HEK293T (cell line): ENCODE data around the gene ASB18.
A peak's percentile ranks its signal among the peaks of the same experiment; 100 is the strongest.

Experiments used
- CTCF ChIA-PET: fragments of 350-600 bp; formaldehyde crosslinking; extraction: SDS; loops from one replicate; lab custom pipeline; 2021; ENCODE audit warnings: antibody characterized with exemption, inconsistent platforms; lab: Yijun Ruan, JAX
- POLR2A ChIA-PET: fragments of 350-600 bp; formaldehyde crosslinking; extraction: SDS; loops from one replicate; lab custom pipeline; 2020; ENCODE audit warnings: antibody characterized with exemption, inconsistent platforms; lab: Yijun Ruan, JAX
- DNase-seq: peaks from one replicate; pipeline ENCODE4 v3.0.0; 2012; ENCODE audit warnings: mixed read lengths; ENCODE audit errors: extremely low spot score
- ARNT ChIP-seq: fragments of 450-650 bp; IDR thresholded peaks from 2 replicates; pipeline ENCODE4 v1.6.1; 2017; ENCODE audit warnings: mild to moderate bottlenecking
- BHLHE40 ChIP-seq: fragments of 450-650 bp; IDR thresholded peaks from 2 replicates; pipeline ENCODE4 v1.6.1; 2016; ENCODE audit warnings: mild to moderate bottlenecking, moderate library complexity, borderline replicate concordance
- CTBP1 ChIP-seq: fragments of 450-650 bp; IDR thresholded peaks from 2 replicates; pipeline ENCODE4 v1.6.1; 2016; ENCODE audit warnings: borderline replicate concordance
- ELF4 ChIP-seq: fragments of 450-650 bp; IDR thresholded peaks from 2 replicates; pipeline ENCODE4 v1.6.1; 2017; ENCODE audit warnings: antibody characterized with exemption
- FOXA1 ChIP-seq: fragments of 450-650 bp; IDR thresholded peaks from 2 replicates; pipeline ENCODE4 v1.6.1; 2016; ENCODE audit warnings: mild to moderate bottlenecking
- FOXK2 ChIP-seq: fragments of 450-650 bp; IDR thresholded peaks from 2 replicates; pipeline ENCODE4 v1.6.1; 2016; ENCODE audit warnings: mild to moderate bottlenecking
- FOXM1 ChIP-seq: fragments of 450-650 bp; IDR thresholded peaks from 2 replicates; pipeline ENCODE4 v1.6.1; 2017; ENCODE audit warnings: mild to moderate bottlenecking, borderline replicate concordance
- HDGF ChIP-seq: fragments of 450-650 bp; IDR thresholded peaks from 2 replicates; pipeline ENCODE4 v1.6.1; 2017; ENCODE audit warnings: antibody characterized with exemption, borderline replicate concordance
- L3MBTL2 ChIP-seq: fragments of 450-650 bp; conservative IDR thresholded peaks from 2 replicates; pipeline ENCODE4 v1.6.1; 2016; ENCODE audit warnings: mild to moderate bottlenecking
- LEF1 ChIP-seq: fragments of 450-650 bp; IDR thresholded peaks from 2 replicates; pipeline ENCODE4 v1.6.1; 2017; ENCODE audit warnings: mild to moderate bottlenecking, borderline replicate concordance
- NFRKB ChIP-seq: fragments of 450-650 bp; IDR thresholded peaks from 2 replicates; pipeline ENCODE4 v1.6.1; 2016; ENCODE audit warnings: mild to moderate bottlenecking, moderate library complexity
- SP1 ChIP-seq: fragments of 450-650 bp; IDR thresholded peaks from 2 replicates; pipeline ENCODE4 v1.6.1; 2017
- SUZ12 ChIP-seq: fragments of 450-650 bp; IDR thresholded peaks from 2 replicates; pipeline ENCODE4 v1.6.1; 2016; ENCODE audit warnings: mild to moderate bottlenecking
- TARDBP ChIP-seq: fragments of 450-650 bp; IDR thresholded peaks from 2 replicates; pipeline ENCODE4 v1.6.1; 2016
- ZNF384 ChIP-seq: fragments of 450-650 bp; IDR thresholded peaks from 2 replicates; pipeline ENCODE4 v1.6.1; 2016
- TF ChIP-seq, protein P1 (sequence below): fragments of 450-650 bp; IDR thresholded peaks from 2 replicates; pipeline ENCODE4 v1.6.1; 2016

Gene ASB18

DNA sequence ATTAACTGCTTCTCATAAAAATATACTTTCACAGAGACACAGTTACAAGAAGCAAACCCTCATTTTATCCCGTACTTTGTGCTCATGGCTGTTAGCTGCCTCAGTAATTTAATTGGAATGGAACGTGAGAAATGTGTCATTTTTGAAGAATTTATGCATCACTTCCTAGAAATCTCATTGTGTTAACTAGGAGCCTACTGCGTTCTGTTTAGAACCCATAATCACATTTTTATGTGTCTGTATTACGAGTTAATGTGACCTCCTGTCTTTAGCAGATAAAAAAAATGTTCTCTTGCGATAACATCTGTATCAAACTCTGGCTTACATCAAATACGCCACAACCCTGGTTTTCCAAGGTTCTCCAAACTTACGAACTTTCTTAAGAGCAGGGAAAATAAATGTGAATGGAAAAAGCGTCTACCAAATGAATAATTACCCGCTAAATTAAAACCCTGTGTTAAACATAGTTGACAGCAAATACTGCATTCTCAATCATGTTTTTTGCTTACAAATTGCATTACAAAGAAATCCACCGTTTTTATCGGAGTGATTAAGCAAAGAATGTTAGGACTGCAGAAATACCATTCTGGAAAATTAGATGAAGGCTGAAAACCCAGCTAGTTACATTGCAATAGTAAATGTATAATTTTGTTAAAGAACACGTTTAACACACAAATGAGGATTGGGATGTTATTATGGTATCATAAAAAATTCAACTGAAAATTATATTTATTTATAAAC lies 84.0 kb downstream of the ASB18 start:
- ChIA-PET CTCF (interaction anchor here (0.6 to 2.9 kb wide), 8 partner anchors 14 to 414 kb away, joined by 3 to 23 read pairs (median 4); no protein-coding TSS in a partner anchor), POLR2A (no interaction called here)
- TF ChIP-seq ARNT (0 out of 2 replicates have a peak, but pooled peaks have one; percentile 4), SUZ12 (no peak)
- no peak for DNase-seq

DNA sequence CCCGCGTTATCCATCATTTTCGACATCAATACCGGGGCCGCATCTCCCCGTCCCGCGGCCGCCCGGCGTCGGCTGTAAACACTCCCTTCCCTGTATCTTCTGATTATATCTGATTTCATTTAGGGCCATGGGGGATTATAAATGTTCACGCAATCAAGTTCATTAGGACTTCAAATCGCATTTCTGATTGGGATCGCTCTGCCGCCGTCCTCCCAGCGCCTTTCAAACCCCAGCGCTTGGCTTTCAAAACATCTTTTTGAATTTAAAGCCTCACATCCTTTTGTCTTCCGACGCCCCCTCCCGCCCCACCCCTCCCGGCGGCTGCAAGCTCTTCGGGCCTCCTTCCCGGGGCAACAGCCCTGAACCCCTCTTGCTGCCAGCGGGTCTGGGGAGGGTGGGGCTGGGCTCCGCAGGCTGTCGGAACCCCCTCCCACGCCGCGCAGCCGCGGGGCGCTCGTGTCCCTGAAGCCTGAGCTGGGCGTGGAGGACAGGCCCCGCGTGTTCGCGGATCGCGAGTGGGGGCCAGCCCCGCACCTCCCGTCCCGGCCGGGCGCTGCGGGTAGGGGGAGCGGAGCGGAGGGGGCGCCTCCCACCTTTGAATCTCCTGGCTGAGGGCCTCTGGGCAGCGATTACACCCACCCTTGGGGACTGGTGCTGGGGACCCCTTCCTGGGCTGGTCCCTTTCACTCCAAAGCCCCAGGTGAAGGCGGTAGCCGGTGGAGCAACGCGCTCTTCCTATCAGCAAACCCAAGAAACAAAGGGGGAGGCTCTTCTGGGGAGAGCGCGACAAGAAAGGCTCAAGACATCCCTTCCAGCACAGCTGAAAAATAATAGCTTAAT lies 84.8 kb downstream of the ASB18 start:
- TF ChIP-seq LEF1 = no peak
- TF ChIP-seq SP1 = no peak
- no peak for TF ChIP-seq NFRKB
- TF ChIP-seq, protein P1, sequence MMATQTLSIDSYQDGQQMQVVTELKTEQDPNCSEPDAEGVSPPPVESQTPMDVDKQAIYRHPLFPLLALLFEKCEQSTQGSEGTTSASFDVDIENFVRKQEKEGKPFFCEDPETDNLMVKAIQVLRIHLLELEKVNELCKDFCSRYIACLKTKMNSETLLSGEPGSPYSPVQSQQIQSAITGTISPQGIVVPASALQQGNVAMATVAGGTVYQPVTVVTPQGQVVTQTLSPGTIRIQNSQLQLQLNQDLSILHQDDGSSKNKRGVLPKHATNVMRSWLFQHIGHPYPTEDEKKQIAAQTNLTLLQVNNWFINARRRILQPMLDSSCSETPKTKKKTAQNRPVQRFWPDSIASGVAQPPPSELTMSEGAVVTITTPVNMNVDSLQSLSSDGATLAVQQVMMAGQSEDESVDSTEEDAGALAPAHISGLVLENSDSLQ = no peak
- TF ChIP-seq BHLHE40 = no peak
- peak; percentile 89 for TF ChIP-seq TARDBP
- no peak for TF ChIP-seq CTBP1
- TF ChIP-seq ZNF384 = no peak
- CTCF ChIA-PET = interaction anchor here (0.6 to 2.9 kb wide), 2 partner anchors 375 to 414 kb away, joined by 3 to 12 read pairs; no protein-coding TSS in a partner anchor
- DNase-seq = no peak
- POLR2A ChIA-PET = interaction anchor here (1.6 kb wide), 1 partner anchor 400 kb away, joined by 7 read pairs; no protein-coding TSS in a partner anchor

DNA sequence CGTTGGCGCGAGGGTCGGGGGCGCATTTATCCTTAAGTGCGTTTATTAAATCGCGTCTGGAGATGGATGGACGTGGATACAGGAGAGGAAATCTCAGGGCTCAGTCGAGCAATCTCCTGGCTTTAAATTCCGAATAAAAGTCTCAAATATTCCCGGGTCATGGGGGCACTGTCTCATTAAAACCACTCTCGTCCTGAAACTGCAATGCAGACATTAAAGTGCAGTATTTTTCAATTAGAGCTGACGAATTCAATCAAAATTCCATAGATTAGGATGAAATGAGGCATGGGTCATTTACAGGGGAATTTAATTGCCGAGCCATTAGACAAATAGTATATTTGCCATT lies 85.3 kb downstream of the ASB18 start:
- TF ChIP-seq L3MBTL2 (no peak), HDGF (no peak), TARDBP (no peak)
- no peak for DNase-seq
- ChIA-PET CTCF (interaction anchor here (0.6 to 1.9 kb wide), 3 partner anchors 399 to 775 kb away, joined by 5 to 21 read pairs (median 6); no protein-coding TSS in a partner anchor), POLR2A (interaction anchor here (1.6 kb wide), 2 partner anchors 399 to 413 kb away, joined by 6 to 7 read pairs; no protein-coding TSS in a partner anchor)

DNA sequence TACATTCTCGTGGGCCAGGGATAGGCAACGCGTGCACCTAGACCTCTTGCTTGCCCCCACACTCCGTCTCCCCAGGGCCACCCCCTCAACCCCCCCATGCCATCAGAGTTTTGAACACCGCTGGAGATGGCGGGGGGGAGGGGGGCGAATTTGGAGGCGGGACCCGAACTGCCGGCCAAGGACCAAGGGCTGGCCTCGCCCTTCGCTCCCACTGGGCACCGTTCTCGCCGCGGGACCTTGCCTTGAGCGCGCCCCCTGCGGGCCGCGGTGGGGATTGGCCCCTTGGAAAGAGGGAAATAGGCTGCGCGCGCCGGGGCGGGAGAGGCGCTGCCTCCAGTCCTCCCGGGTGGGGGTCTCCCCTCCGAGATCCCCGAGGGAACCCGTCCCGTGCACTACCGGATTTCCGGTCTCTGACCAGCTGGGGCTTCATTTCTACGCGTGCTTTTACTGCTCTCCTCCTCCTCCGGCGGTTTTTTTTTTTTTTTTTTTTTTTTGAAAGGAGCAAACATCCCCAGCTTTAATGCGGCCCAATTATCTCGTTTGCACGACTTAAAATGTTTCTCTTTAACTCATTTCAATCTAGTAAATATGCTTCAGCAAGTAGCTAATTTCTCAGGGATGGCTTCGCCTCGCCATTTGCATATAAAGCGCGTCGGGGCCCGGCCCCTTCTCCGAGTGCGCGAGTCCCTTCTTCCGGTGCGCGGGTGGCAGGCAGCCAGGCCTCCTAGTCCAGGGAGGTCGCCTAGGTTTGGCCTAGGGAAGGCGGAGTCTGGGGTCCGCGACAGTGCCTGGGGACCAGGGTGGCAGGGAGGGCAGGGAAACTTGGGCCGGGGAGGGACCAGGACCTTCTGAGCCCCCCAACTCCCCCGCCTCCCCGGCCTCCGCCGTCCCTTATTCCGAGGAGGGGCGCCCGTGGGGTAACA lies 86.0 kb downstream of the ASB18 start:
- TF ChIP-seq, protein P1 = no peak
- no peak for TF ChIP-seq ARNT
- TF ChIP-seq BHLHE40 = no peak
- TF ChIP-seq LEF1 = no peak
- TF ChIP-seq L3MBTL2 = peak; percentile 51
- no peak for TF ChIP-seq NFRKB
- TF ChIP-seq CTBP1 = no peak
- no peak for TF ChIP-seq FOXK2
- no peak for TF ChIP-seq ELF4
- no peak for TF ChIP-seq SP1
- TF ChIP-seq SUZ12 = no peak
- no peak for TF ChIP-seq HDGF
- no peak for TF ChIP-seq FOXM1
- no peak for TF ChIP-seq FOXA1
- TF ChIP-seq ZNF384 = peak; percentile 87
- ChIA-PET POLR2A (interaction anchor here (1.4 to 1.6 kb wide), 3 partner anchors 9 to 412 kb away, joined by 5 to 7 read pairs (median 6); no protein-coding TSS in a partner anchor), CTCF (interaction anchor here (0.6 to 1.9 kb wide), 6 partner anchors 9 to 774 kb away, joined by 3 to 21 read pairs (median 5); no protein-coding TSS in a partner anchor)
- DNase-seq = peak; percentile 67

DNA sequence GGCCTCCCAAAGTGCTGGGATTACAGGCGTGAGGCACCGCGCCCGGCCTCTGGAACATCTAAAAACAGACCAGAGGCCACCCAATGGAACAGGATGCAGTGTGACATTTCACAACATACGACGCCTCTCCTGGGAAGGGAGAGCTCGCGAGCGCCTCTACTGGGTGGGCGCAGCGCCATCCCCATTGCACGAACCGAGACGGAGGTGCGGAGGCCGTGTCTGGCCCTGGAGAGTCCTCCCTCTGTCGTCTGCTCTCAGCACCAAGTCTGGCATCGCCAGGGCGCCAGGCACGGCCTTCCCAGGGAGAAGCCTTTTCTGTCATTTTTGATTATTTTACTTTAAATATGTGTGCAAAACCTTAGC lies 86.6 kb downstream of the ASB18 start:
- TF ChIP-seq ZNF384 (no peak), L3MBTL2 (peak; percentile 47; the same call in 1 of the 2 replicates), FOXA1 (no peak), SP1 (no peak), ARNT (no peak)
- POLR2A ChIA-PET = interaction anchor here (1.4 to 1.6 kb wide), 2 partner anchors 9 to 411 kb away, joined by 5 to 6 read pairs; no protein-coding TSS in a partner anchor
- peak; percentile 61 for DNase-seq
- CTCF ChIA-PET = interaction anchor here (0.6 to 1.9 kb wide), 3 partner anchors 8 to 398 kb away, joined by 3 to 21 read pairs (median 5); no protein-coding TSS in a partner anchor

DNA sequence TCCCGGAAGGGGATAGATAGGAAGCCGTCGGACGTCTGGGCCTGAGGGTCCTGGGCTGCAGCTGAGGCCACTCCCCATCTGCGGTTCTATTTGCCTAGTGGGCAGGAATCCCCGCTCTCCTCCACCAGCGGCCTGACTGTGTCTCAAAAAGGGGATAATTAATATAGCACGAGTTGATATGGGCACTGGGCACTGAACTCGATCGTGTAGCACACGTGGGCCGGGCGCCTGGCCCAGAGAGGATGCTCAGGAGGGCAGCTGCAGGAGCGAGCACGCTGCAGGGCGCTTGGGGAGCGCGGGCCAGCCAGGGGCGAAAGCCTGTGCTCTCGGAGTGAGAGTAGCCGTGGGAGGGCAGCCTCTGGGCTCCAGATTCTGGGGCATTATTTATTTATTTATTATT lies 87.3 kb downstream of the ASB18 start:
- ChIA-PET POLR2A (interaction anchor here (1.4 kb wide), 1 partner anchor 8 kb away, joined by 5 read pairs; no protein-coding TSS in a partner anchor), CTCF (interaction anchor here (1.9 kb wide), 1 partner anchor 397 kb away, joined by 21 read pairs; no protein-coding TSS in a partner anchor)
- TF ChIP-seq L3MBTL2 (no peak), CTBP1 (no peak)
- no peak for DNase-seq
